Upper lobe of left lung (tissue), 4 donors: ENCODE measurements around the gene GGNBP2.

Source experiments
- POLR2A ChIP-seq, 4 donors: fragments of 450-650 bp; IDR thresholded peaks; one replicate each; pipeline ENCODE4 v1.5.1; 2016 to 2017; ENCODE audit warnings: antibody characterized with exemption in 4 of 4, mild to moderate bottlenecking in 2 of 4
- POLR2AphosphoS5 ChIP-seq, 2 donors: sonication (generic); formaldehyde crosslinking; IDR thresholded peaks; one replicate each; pipeline ENCODE4 v1.5.1; 2017; ENCODE audit warnings: antibody characterized with exemption in 2 of 2
- TF ChIP-seq, protein P1 (sequence below), 6 experiments: fragments of 450-650 bp in 4 of 6; fragments of 200-600 bp in 2 of 6; sonication (generic) in 2 of 6; IDR thresholded peaks; one replicate each; pipeline ENCODE4 v1.5.1; 2016 to 2019; ENCODE audit warnings: antibody characterized with exemption in 6 of 6

DNA sequence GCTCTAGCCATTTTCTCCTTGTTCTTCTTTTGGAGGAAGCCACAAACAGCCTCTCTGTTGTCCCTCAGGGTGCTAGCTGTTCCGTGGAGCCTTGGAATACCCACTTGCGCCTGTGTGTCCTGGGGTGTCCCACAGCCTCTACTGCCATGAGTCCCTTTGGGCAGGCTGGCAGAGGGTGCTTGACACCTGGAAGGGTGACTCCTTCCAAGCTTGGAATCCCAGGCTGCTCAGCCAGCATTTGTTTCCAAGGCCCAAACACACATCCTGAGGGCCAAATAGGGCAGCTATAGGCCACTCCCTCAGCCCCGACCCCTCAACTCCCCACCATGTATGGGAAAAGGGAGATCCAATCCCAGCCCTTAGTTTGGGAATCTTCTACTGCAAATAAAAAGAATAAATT, 43.4 kb upstream of the GGNBP2 start:
- TF ChIP-seq POLR2A (IDR thresholded peaks at IDR 0.05) (no peak), POLR2AphosphoS5 (IDR thresholded peaks at IDR 0.05) (no peak)
- TF ChIP-seq, protein P1, sequence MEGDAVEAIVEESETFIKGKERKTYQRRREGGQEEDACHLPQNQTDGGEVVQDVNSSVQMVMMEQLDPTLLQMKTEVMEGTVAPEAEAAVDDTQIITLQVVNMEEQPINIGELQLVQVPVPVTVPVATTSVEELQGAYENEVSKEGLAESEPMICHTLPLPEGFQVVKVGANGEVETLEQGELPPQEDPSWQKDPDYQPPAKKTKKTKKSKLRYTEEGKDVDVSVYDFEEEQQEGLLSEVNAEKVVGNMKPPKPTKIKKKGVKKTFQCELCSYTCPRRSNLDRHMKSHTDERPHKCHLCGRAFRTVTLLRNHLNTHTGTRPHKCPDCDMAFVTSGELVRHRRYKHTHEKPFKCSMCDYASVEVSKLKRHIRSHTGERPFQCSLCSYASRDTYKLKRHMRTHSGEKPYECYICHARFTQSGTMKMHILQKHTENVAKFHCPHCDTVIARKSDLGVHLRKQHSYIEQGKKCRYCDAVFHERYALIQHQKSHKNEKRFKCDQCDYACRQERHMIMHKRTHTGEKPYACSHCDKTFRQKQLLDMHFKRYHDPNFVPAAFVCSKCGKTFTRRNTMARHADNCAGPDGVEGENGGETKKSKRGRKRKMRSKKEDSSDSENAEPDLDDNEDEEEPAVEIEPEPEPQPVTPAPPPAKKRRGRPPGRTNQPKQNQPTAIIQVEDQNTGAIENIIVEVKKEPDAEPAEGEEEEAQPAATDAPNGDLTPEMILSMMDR (IDR thresholded peaks at IDR 0.05): no peak
